ENCODE data around the gene EEF1A2. TPM values are rescaled to one million over a fixed set of nuclear protein-coding genes. Genes with fewer than 3 reads are reported as not detected.

Gene EEF1A2
- total RNA-seq, 1 experiment from 2014 or later, result 75.2 TPM

- Histone ChIP-seq H3K36me3 (ENCODE audit: low read depth) (no peaks in the 10 kb centered on the region), H3K4me1 (replicated peaks; ENCODE audit: insufficient read depth) (no peaks in the 10 kb centered on the region), H4K20me1 (ENCODE audit: insufficient read depth) (no peaks in the 10 kb centered on the region), H3K9me2 (ENCODE audit: insufficient read depth) (no peaks in the 10 kb centered on the region), H3K4me3 (no peak overlapping the region), H3K79me2 (ENCODE audit: low read depth) (no peaks in the 10 kb centered on the region), H3K4me2 (no peak overlapping the region), H2AFZ (no peak overlapping the region), H3K27me3 (ENCODE audit: insufficient read depth, low read depth) (peaks cover 98% of the 10 kb centered on the region), H3F3A (ENCODE audit: insufficient read depth, low read depth) (peaks cover 8% of the 10 kb centered on the region; the same call in 1 of the 2 replicates), H3K27ac (no peak overlapping the region), H3K9me3 (ENCODE audit: insufficient read depth, low read depth) (peaks cover 4% of the 10 kb centered on the region)
- TF ChIP-seq EZH2 (IDR thresholded peaks at IDR 0.05; ENCODE audit: low read depth), result no peak
- no peak for TF ChIP-seq CTCF (conservative IDR thresholded peaks at IDR 0.05)
- ChIA-PET POLR2A (ENCODE audit: unreplicated experiment) (no interaction called here), CTCF (no interaction called here)
- intact Hi-C loops (cut with micrococcal nuclease; ENCODE audit: unreplicated experiment), result no loop called here
- no peak for DNase-seq
- BruUV-seq (replicated peaks), result no TSS peak
Observed at GRCh38 chr20:63509088-63509564, 10.2 kb upstream of the EEF1A2 start.

DNA sequence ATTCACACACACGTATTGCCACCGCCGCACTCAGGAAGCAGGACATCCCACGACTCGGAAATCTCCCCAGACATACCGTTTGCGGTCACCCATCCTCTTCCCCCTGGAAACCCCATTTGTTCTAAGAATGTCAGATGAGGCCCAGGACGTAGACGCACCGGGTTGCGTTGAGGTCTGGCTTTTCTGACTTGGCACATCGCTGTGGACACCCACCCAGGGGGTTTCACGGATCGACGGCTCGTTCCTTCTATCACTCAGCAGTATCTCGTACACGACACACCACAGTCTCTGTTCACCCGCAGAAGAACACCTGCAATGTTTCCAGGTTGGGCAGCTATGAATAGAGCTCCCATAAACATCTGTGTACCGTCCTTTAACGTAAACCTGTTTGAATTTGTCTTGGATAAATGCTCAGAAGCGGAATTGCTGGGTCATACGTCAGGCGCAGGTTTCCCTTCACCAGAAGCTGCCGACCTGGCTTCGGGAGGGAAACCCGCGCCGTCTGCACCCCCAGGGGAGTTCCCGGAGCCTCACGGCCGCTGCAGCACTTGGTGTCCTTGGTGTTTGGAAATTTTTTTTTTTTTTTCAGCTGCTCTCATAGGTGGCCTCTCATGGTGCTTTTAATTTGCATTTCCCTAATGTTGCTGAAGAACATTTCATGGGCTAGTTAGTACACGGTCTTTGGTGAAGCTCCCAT is 9.3 kb upstream of the EEF1A2 start:
- ChIA-PET CTCF (no interaction called here), POLR2A (ENCODE audit: unreplicated experiment) (no interaction called here)
- Histone ChIP-seq H3K4me2 (no peak overlapping the region), H3K27me3 (ENCODE audit: insufficient read depth, low read depth) (peaks cover 98% of the 10 kb centered on the region), H3K4me1 (replicated peaks; ENCODE audit: insufficient read depth) (no peaks in the 10 kb centered on the region), H3K27ac (no peak overlapping the region), H3F3A (ENCODE audit: insufficient read depth, low read depth) (peaks cover 8% of the 10 kb centered on the region; the same call in 1 of the 2 replicates), H2AFZ (no peak overlapping the region), H4K20me1 (ENCODE audit: insufficient read depth) (no peaks in the 10 kb centered on the region), H3K9me3 (ENCODE audit: insufficient read depth, low read depth) (peaks cover 4% of the 10 kb centered on the region), H3K79me2 (ENCODE audit: low read depth) (no peaks in the 10 kb centered on the region), H3K36me3 (ENCODE audit: low read depth) (no peaks in the 10 kb centered on the region), H3K4me3 (no peak overlapping the region), H3K9me2 (ENCODE audit: insufficient read depth) (no peaks in the 10 kb centered on the region)
- no TSS peak for BruUV-seq (replicated peaks)
- no peak for DNase-seq
- TF ChIP-seq EZH2 (IDR thresholded peaks at IDR 0.05; ENCODE audit: low read depth) (no peak), CTCF (conservative IDR thresholded peaks at IDR 0.05) (no peak)
- intact Hi-C loops (cut with micrococcal nuclease; ENCODE audit: unreplicated experiment), result no loop called here

GRCh38 chr20:63507083-63507743 is 8.3 kb upstream of the EEF1A2 start:
- intact Hi-C loops (cut with micrococcal nuclease; ENCODE audit: unreplicated experiment), result no loop called here
- H3K27ac ChIP-seq, result no peak overlapping the region
- BruUV-seq (replicated peaks), result no TSS peak
- no peaks in the 10 kb centered on the region for H3K36me3 ChIP-seq (ENCODE audit: low read depth)
- no peak overlapping the region for H3K4me2 ChIP-seq
- peaks cover 92% of the 10 kb centered on the region for H3K27me3 ChIP-seq (ENCODE audit: insufficient read depth, low read depth)
- H3K79me2 ChIP-seq (ENCODE audit: low read depth), result no peaks in the 10 kb centered on the region
- DNase-seq, result no peak
- no peak overlapping the region for H2AFZ ChIP-seq
- peaks cover 8% of the 10 kb centered on the region; the same call in 1 of the 2 replicates for H3F3A ChIP-seq (ENCODE audit: insufficient read depth, low read depth)
- H4K20me1 ChIP-seq (ENCODE audit: insufficient read depth), result no peaks in the 10 kb centered on the region
- H3K4me3 ChIP-seq, result no peak overlapping the region
- CTCF ChIA-PET, result no interaction called here
- POLR2A ChIA-PET (ENCODE audit: unreplicated experiment), result interaction anchor here (0.6 kb wide), 1 partner anchor 632 kb away, joined by 4 read pairs; no protein-coding TSS in a partner anchor
- H3K9me3 ChIP-seq (ENCODE audit: insufficient read depth, low read depth), result peaks cover 4% of the 10 kb centered on the region
- TF ChIP-seq CTCF (conservative IDR thresholded peaks at IDR 0.05) (no peak), EZH2 (IDR thresholded peaks at IDR 0.05; ENCODE audit: low read depth) (no peak)
- no peaks in the 10 kb centered on the region for H3K4me1 ChIP-seq (replicated peaks; ENCODE audit: insufficient read depth)
- H3K9me2 ChIP-seq (ENCODE audit: insufficient read depth), result no peaks in the 10 kb centered on the region

Data from PC-9 (cell line).